Activated T-cell treated with anti-CD3 and anti-CD28 coated beads for 1 hour (primary cell): Measurements from ENCODE around the gene CHST3.

Experiments used
- DNase-seq: peaks from one replicate; pipeline ENCODE4 v3.0.0-alpha.2; 2020; ENCODE audit warnings: low read depth

Gene CHST3

GRCh38 chr10:72011468-72011867 lies 47.3 kb downstream of the CHST3 start:
- DNase-seq: no peak

GRCh38 chr10:72011976-72012512 lies 47.8 kb downstream of the CHST3 start:
- no peak for DNase-seq

- DNase-seq: no peak
These were observed 48.6 kb downstream of the CHST3 start for GRCh38 chr10:72012796-72013195.

- no peak for DNase-seq
These were observed 49.2 kb downstream of the CHST3 start for GRCh38 chr10:72013202-72013945.

GRCh38 chr10:72014197-72014596 lies 50.0 kb downstream of the CHST3 start:
- DNase-seq: no peak

- DNase-seq: no peak
These were observed 50.7 kb downstream of the CHST3 start for GRCh38 chr10:72014785-72015480.

GRCh38 chr10:72015841-72016240 lies 51.6 kb downstream of the CHST3 start:
- no peak for DNase-seq

- no peak for DNase-seq
These were observed 52.6 kb downstream of the CHST3 start for GRCh38 chr10:72016608-72017300.

GRCh38 chr10:72019085-72019876 lies 55.1 kb downstream of the CHST3 start:
- no peak for DNase-seq

- no peak for DNase-seq
These were observed 57.0 kb downstream of the CHST3 start for GRCh38 chr10:72020914-72021809.

- no peak for DNase-seq
These were observed 58.0 kb downstream of the CHST3 start for GRCh38 chr10:72022228-72022627.

GRCh38 chr10:72024596-72024995 lies 60.4 kb downstream of the CHST3 start:
- no peak for DNase-seq

- DNase-seq: no peak
These were observed 61.2 kb downstream of the CHST3 start for GRCh38 chr10:72025400-72025799.

- no peak for DNase-seq
These were observed 61.6 kb downstream of the CHST3 start for GRCh38 chr10:72025832-72026231.

- DNase-seq: no peak
These were observed 62.3 kb downstream of the CHST3 start for GRCh38 chr10:72026278-72027111.

GRCh38 chr10:72027498-72027897 lies 63.3 kb downstream of the CHST3 start:
- DNase-seq: no peak

GRCh38 chr10:72029414-72029813 lies 65.2 kb downstream of the CHST3 start:
- DNase-seq: no peak

GRCh38 chr10:72030762-72031543 lies 66.8 kb downstream of the CHST3 start:
- DNase-seq: no peak

- DNase-seq: no peak
These were observed 67.5 kb downstream of the CHST3 start for GRCh38 chr10:72031706-72032105.
